Cerebellar nuclear complex (tissue), 1 donor: ENCODE results near the gene TRIM10.
"Not testable (repeated sequence)": the region's sequence is repeated elsewhere in the genome, so short reads cannot be mapped to it uniquely, and the experiment has no call there.

Experiments used
- DNase-seq, 2 experiments: peaks; one replicate each; lab custom pipeline; 2025; lab: John Stamatoyannopoulos, UW

TRIM10 gene

DNA sequence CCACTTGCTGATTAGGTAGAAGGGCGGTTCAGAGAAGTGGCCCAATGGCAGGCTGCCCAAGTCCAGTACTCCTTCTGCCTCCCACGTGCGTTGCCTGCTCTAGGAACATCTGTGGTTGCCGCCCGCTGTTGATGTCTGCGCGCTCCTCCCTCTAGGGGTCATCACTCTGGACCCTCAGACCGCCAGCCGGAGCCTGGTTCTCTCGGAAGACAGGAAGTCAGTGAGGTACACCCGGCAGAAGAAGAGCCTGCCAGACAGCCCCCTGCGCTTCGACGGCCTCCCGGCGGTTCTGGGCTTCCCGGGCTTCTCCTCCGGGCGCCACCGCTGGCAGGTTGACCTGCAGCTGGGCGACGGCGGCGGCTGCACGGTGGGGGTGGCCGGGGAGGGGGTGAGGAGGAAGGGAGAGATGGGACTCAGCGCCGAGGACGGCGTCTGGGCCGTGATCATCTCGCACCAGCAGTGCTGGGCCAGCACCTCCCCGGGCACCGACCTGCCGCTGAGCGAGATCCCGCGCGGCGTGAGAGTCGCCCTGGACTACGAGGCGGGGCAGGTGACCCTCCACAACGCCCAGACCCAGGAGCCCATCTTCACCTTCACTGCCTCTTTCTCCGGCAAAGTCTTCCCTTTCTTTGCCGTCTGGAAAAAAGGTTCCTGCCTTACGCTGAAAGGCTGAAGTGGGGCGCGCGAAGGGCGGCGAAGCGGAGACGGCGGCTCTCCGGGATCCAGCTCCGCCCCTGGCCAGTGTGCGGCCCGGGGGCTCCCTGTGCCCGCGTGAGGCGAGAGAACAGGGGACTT, 10.9 kb upstream of the TRIM10 start:
- DNase-seq: no peak

DNA sequence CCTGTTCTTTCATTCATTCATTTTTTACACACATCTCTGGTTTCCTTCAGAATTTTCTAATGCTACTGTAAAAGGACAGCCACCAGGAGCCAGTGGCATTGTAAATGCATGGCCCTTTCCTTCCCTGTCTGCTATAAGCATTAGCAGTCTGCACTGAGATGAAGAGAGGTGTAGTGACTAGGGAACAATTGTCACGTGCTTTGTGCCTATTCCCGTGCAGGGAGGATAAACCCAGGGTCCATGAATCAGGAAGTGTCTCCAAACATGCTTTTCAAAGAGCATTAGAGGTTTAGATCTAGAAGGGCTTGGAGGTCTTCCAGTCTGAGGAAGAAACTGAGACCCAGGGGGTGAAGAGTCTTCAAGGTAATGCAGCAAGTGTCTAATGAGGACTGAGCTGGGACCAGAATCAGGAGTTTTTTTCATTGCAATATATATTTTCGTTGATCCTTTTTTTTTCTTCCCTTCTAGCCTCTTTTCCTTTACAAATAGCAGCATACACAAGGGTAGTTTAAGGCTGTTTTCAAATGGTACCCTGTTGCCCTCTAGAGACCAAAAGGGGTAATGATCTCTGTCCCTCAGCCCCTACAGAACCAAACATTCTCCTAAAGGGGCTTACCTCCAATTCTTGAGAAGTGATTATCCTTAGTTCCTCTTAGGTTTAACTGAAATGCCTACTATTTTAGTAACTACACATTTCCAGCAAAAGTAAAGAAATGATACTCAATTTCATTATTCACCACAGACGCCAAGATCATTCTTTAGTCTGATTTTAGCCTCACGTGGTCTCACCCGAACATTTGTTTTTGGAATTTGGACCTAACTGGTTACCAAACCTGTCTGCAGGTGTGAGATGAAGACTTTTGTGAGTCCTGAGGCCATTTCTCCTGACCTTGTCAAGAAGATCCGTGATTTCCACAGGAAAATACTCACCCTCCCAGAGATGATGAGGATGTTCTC, 8.9 kb upstream of the TRIM10 start:
- no peak for DNase-seq

GRCh38 chr6:30168741-30169140, 7.7 kb upstream of the TRIM10 start:
- DNase-seq: no peak

DNA sequence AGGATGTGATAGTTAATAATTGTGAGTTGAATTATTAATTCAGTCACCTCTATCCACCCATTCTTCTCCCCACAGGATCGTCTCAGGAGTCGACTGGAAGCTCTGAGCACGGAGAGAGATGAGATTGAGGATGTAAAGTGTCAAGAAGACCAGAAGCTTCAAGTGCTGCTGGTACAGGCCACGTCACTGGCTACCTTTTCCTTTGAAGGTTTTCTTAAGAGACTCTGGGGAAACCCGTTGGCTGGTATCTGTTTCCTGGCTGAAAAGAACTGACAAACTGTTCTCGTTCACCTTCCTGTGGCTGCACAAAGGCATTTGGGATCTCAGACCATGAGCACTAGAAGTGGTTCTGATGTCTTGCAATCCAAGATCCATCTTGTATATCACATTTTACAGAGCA, 6.1 kb upstream of the TRIM10 start:
- DNase-seq: no peak

DNA sequence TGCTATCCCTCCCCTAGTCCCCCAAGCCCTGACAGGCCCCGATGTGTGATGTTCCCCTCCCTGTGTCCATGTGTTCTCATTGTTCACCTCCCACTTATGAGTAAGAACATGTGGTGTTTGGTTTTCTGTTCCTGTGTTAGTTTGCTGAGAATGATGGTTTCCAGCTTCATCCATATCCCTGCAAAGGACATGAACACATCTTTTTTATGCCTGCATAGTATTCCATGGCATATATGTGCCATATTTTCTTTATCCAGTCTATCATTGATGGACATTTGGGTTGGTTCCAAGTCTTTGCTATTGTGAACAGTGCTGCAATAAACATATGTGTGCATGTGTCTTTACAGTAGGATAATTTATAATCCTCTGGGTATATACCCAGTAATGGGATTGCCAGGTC, 4.2 kb upstream of the TRIM10 start:
- DNase-seq: not testable (repeated sequence)

GRCh38 chr6:30164714-30165113, 3.7 kb upstream of the TRIM10 start:
- no peak for DNase-seq

- no peak for DNase-seq
Observed at GRCh38 chr6:30163918-30164654, 3.1 kb upstream of the TRIM10 start.

GRCh38 chr6:30163090-30163917, 2.3 kb upstream of the TRIM10 start, which contains the start of gene TRIM15:
Gene TRIM15 (plus strand): TSS chr6:30163546. CDS start chr6:30163685, 139 bp downstream.
- DNase-seq: no peak

DNA sequence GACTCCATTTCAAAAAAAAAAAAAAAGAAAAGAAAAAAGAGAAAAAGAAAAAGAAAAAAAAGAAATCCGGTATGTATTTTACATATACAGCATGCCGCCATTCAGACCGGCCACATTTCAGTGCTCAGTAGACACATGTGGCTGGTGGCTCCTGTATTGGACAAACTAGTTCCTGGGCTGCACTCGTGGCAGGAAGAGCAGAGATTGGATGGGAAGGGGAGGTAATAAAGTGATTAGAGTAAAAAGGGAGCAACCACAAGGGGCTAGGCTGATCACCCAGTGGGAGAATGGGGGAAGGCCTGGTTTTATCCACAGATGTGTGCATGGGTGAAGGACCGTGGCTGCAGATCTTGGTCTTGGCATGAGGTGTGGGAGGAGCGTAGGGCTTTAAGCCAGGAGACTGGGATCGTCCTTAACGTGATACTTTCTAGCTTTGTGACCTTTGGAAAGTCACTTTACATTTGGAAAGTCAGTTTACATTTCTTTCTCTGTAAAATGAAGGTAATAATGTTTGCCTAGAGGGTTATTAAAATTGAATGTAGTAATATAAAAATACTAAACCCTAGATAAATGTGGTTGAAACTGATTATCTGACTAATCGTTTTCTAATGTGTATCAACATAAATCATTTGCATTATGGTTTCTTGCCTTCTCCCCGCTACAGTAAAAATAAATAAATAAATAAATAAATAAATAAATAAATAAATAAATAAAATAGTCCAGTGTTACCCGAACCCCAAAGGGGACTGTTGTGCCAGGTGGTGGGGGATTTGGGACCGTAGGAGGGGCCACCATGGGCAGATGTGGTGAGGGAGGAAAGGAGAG, 1.5 kb upstream of the TRIM10 start:
- no peak for DNase-seq

DNA sequence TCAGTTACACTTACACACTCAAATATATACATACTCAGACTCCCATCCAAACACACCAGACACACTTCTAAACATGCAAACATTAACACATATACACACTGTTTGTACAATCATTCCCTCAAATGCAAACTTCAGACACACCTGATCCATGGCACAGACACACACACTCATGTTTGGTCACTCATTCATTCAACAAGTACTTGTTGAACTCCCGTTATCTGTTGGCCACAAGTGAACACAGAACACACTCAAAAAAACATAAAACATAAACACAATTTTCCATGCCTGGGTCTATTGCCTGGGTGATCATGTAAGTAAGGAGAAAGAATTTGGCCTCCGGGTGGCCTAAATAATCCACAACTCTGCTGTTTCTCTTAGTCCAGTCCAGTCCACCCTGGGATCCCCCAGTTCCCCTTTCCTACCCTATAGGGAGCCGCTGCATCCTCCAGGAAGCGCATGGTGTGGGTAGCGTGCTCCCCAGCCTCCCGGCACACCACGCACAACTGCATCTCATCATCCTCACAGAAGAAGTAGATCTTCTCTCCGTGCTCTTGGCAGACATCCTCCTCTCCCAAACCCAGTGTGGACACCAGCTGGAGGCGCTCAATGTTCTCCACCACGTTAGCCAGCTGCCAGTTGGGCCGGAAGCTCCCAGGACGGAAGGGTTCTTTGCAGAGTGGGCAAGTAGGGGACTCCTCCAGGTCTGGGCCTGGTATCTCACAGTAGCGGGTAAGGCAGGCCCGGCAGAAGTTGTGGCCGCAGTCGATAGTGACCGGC, 815 bp downstream of the TRIM10 start:
- no peak for DNase-seq

DNA sequence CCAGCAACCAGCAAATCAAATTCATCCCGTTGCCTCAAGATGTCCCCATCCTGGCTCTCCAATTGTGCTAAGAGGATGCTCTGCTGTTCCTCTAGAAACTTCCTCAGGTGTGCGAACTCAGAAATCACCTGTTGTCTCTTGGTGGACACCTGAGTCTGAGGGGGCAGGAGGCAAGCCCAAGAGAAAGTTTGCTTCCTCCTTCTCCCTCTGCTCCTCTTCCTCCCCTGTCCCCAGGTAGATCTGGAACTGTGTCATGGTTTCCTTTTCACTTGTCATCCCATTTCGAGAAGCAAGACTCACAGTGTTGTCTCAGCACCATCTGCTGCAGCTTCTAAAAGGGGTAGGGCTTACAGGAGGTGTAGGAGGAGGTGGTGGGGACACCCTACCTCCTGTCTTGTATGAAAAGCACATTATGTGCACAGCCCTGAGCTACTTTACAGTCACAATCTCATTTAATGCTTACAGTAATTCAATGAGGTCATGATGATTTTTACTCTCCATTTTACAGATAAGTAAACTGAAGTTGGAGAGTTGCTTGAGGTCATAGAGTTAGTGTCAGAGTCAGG, 2.5 kb downstream of the TRIM10 start:
- DNase-seq: no peak

GRCh38 chr6:30157999-30158398, 3.0 kb downstream of the TRIM10 start:
- DNase-seq: no peak

DNA sequence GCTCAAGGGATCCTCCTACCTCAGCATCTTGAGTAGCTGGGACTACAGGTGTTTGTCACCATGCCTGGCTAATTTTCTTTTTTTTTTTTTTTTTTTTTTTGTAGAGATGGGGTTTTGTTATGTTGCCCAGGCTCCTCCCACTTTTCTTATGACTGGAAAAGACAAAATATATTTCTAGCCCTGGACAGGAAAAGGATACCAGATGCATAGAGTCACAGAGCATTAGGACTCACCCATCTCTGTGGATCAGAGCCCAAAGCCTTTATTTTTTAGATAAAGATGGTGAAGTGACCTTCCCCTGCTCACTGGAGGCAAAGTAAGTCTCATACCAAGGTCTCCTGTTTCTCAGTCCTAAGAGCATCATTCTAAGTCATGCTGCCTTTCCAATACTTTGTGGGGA, 3.4 kb downstream of the TRIM10 start:
- no peak for DNase-seq

DNA sequence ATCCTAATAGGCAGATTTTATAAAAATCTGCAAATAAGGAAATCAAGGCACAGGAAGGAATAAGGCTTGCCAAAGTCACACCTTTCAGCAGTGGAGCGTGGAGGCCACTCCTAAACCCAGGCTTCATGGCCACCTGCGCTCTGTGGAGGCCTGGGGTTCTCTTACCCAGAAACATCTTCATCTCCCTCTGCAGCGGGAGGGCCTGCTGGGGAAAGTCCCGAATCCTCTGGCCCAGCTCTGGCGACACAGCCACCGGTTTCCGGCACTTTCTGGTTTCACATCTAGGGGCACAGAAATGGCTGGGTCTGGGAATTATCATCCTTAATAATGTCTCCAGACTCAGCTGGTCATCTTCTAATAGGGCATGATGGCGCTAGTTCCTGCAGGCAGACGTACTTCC, 4.2 kb downstream of the TRIM10 start:
- no peak for DNase-seq

DNA sequence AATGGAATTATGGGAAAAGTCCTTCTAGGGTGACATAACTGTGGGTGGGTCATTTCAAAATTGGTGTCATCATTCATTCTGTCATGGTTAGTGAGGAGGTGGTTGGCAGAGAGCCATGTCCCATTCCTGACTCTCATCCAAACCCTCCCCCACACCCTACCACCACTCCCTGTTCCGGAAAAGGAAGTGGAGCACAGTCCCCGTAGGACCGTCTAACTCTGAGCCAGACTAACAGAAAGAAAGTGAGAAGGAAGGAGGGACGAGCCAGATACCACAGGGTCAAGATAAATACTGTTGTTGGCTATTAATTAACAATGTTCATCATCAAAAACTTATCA, 4.8 kb downstream of the TRIM10 start:
- DNase-seq: no peak

DNA sequence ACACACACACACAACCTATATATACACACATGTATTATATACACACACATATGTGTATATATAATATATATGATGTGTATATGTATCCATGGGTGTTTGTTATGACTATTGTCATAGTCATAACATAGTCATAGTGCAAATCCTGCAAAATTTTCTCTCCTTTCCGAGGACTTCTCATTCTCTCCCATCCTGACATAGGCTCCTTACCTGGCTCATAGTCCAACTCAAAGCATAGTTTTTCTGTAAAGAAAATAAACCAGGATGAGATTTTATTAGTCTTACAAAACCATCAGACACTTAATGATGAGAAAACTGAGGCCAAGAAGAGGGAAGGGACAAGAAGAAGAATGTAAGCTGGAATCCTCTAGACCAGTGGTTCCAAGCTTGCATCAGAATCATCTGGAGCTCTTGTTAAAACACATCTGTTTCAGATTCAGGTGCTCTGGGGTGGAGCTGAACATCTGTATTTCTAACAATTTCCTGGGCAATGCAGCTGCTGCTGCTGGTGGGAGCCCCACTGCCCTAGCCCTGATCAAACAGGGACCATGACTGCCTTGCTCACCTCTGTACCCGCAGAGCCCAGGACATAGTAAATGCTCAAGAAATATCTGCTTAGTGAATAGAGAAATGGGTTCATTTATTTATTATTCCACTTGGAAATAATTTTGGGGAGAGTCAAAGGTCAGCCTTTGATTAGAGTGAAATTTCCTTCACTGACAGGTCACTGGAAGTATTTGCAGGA, 5.3 kb downstream of the TRIM10 start:
- no peak for DNase-seq

GRCh38 chr6:30154709-30155519, 6.1 kb downstream of the TRIM10 start:
- DNase-seq: no peak

GRCh38 chr6:30154061-30154460, 7.0 kb downstream of the TRIM10 start:
- no peak for DNase-seq
